Measurements from ENCODE around the gene CAPN15.

Gene CAPN15

DNA sequence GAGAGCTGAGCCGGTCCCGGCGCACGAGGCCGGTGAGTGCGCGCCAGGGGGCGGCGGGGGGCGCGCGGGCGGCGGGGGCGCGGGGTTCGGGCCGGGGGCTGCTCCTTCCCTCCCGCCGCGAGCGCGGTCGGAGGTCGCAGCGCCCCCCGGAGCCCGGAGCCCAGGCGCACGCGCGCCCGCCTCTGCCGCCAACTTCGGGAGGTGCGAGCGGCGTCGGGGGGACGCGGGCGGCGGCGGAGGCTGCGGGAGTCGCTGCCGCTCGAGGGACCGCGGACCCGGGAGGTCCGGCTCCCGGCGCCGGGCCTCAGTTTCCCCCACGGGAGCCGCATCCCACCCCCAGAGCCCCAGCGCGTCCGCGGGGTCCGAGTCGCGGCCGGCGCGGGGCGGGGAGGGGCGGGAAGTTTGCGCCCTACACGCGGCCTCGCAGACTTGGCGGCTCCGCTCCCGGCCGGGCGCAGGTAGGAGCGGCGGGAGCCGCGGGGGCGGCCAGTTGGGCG lies 32.7 kb downstream of the CAPN15 start, which contains the start of gene PRR35:
Gene PRR35, plus strand, starts transcription at position 191 of the 497 bp plus-strand sequence. CDS start 2,901 bp downstream, outside the sequence.
- DNase-seq (ENCODE audit: low read depth in 3 of 3, low spot score in 1 of 3) = no peak

GRCh38 chr16:560701-561412 lies 33.3 kb downstream of the CAPN15 start:
- DNase-seq (ENCODE audit: low read depth in 3 of 3, low spot score in 1 of 3) = no peak

DNA sequence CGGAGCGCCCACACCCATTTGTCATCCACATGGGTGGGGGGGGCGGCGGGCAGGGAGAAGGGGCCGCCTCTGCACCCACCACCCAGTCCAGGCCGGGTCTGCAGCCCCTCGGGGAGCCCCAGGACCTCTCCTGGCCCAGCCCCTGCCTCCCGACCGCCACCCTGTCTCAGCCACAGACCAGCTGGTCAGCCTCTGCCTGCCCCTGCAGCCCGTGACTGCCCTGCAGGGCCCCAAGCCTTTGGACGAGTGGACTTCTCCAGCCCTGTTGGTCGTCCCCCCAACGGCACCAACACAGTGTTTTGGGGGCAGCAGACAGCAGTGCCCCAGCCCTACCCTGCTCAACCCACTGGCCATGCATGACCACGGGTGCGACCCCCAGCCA lies 33.9 kb downstream of the CAPN15 start:
- DNase-seq (ENCODE audit: low read depth in 3 of 3, low spot score in 1 of 3) = no peak

DNA sequence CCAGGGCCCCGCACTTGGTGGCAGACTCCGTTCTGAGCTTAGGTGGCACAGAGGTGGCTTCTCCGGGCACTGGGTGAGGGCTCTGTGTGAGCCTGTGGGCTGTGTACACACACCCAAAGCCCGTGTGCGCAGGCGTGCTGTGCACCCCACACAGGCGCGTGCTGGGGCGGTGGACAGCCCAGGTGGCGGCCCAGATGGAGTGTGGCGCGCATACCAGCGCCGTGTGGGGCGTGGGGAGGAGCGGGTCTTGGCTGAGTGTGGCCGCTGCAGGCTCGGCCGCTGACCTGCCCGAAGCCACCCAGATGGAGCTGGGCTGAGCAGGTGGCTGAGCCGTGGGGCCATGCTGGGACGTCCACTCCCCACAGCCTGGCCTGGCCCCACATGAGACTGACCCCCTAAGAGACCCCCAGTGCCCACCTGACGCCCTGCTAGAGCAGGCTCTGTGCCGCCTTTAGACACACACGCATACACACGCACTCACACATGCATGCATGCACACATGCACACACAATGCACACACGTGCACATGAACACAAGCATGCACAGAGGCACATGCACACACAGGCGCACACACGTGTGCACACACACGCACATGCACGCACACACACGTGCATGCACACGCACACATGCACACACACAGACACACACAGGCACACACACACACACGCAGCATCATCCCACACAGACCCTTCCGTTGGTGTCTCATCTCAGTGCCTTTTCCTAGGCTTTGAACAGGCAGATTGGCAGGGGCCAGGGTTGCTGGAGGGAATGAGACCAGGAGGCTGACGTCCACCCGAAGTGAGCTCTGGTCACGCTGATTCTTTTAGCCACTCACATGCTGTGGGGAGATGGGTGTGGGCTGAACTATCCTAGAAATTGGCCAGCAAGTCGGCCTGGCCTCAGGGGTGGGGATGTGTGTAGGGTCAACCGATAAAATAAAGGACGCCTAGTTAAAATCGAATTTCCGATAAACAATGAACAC lies 34.7 kb downstream of the CAPN15 start:
- no peak for DNase-seq (ENCODE audit: low read depth in 3 of 3, low spot score in 1 of 3)

GRCh38 chr16:563072-563644 lies 35.6 kb downstream of the CAPN15 start:
- DNase-seq (ENCODE audit: low read depth in 3 of 3, low spot score in 1 of 3) = no peak

DNA sequence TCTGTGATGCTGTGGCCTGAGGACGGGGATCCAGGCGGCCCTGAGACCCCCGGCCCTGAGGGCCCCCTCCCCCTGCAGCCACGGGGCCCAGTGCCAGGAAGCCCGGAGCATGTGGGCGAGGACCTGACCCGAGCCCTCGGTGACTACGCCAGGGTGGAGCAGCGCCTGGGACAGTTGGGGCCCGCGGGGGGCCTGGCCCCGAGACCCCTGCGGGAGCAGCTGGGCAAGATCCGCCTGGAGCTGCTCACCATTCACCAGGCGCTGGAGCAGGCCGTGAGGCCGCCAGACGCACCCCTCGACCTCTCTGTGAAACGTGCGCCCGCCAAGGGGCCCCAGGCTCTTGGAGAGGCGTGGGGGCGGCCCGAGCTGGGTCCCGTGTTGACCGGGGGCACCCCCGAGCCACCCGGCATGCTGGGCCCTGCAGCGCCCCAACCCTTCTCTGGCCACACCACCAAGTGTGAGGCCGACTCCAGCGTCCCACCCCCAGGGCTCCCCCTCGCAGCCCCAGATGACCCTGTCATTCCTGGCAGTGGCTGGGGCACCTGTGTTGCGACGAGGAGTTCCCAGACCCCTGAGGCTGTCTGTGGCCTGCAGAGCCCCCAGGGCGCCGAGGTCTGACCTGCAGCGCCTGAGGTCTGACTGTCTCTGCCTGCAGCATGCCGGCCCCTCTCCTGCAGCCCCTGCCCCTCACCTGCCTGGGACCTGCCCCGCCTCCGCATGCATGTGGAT lies 37.3 kb downstream of the CAPN15 start:
- DNase-seq (ENCODE audit: low read depth in 3 of 3, low spot score in 1 of 3) = no peak

DNA sequence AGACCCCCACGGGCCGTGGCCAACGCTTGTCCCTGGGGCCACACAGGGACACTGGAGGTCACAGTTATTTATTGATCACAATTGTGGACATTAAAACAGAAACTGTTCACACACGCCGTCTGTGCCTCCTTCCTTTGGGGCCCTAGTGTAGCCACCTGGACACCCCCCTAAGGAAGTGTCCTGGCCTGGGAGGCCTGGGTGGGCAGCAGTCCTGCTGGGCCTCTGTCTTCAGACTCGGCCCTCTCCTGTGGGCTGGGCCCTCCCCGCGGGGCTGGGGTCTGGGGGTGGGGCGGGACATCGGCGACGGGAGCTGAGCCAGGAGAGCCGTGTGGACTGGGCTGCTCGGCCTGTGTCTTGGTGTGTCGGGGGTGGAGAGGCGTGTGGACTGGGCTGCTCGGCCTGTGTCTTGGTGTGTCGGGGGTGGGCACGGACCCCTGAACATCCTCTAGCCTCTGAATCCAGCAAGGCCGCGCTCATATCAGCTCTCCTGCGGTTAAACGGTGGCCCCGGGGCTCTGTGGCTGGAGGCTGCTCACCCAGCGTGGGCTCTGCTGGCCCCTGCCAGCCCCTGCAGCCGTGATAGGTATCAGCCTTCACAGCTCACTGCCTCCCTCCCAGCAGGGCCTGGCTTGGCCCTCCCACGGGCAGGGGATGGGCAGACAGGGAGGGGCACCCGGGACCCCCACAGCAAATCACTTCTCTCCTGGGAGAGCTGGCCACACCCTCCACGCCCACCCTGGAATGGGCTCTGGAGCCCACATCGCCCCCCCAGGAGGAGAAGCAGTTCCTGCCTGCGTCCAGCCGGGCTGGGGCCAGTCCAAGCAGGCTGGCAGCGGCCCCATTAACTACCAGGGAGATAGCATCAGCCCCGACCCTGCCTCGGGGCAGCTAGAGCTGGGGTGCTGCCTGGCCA lies 38.2 kb downstream of the CAPN15 start:
- no peak for DNase-seq (ENCODE audit: low read depth in 3 of 3, low spot score in 1 of 3)

DNA sequence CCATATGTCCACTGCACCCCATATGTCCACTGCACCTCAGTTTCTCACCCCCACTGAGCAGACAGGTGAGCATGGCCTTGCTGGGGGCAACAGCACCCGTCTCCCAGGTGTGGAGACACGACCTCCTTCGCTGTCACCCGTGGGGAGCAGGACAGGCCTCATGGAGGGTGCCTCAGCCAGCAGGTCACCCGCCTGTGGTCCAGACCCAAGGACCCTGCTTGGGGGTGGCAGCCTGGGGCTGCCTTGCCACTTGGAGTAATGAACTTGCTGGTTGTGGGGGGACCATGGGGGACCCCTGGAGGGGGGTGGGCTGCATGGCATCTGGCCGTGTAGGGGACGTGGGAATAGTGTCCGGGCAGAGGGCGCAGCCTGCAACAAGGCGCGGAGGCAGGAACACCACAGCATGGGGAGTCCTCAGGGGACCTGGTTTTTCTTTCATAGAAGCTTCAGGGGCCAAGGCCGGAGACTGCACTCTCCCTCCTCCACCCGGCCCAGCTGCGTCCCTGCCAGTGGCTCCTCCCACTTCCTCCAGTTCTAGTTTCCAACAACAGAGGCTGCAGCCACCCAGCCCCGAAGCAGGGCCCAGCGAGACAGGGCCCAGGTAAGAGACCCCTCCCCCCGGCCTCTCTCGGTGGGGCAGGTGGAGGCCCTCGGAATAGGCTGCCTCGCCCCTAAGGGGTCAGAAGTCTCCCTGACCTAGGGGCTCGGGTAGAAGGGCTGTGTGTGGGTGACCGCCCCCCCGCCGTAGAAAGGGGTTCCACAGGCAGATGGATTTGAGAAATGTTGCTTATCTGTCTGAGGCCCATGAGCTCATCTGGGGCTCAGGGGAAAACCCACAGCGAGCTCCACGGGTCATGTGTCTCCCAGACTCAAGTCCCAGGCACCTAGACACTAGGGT lies 39.2 kb downstream of the CAPN15 start, which contains the start of gene NHLRC4:
Gene NHLRC4, plus strand, starts transcription at position 531 of the 898 bp plus-strand sequence. CDS start 1,043 bp downstream, outside the sequence.
- peak in 1 of 3 donors; percentile 12 for DNase-seq (ENCODE audit: low read depth in 3 of 3, low spot score in 1 of 3)

GRCh38 chr16:567373-568256 lies 40.1 kb downstream of the CAPN15 start:
- DNase-seq (ENCODE audit: low read depth in 3 of 3, low spot score in 1 of 3) = no peak

- DNase-seq (ENCODE audit: low read depth in 3 of 3, low spot score in 1 of 3) = no peak
Measured at GRCh38 chr16:568401-569258, 41.1 kb downstream of the CAPN15 start.

DNA sequence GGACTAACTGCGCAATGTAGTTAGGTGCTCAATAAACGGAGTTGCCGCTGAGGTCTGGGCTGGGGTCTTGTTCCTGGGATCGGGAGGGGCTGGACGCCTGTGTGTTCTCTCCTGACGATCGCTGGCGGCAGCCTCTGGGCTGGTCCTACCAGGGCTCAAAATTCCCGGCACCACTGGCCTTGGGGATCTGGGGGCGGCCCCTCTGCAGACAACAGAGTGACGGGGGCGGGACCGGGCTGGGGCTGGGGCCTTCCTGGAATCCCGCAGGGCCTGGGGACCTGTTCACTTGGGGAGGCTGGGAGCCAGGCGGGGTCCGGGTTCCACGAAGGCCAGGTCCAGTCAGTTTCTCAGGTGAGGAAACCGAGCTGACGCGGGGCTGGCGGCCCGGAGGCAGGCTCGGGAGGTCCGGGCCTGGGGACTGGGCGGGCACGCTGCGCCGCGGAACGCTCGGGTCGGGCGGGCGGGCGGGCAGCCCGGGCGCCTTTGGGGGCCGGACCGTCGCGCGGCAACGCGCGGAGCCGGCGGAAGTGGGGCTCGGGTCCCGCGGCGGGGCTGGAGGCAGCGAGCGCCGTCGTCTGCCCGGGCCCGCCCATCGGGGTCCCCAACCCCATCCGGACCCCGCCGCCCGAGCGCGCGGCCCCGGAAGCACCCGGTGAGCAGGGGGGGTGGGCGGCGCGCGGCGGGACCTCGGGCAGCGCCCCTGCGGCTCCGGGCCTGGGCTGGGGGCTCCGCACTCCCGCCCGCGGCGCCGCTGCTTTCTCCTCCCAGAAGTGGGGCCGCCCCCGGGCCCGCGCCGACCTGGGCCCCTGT lies 42.1 kb downstream of the CAPN15 start, which contains the start of gene PIGQ:
Gene PIGQ, plus strand, starts transcription at position 524 of the 810 bp plus-strand sequence. CDS start 4,107 bp downstream, outside the sequence.
- peak in 2 of 3 donors; percentile 43 to 62 for DNase-seq (ENCODE audit: low read depth in 3 of 3, low spot score in 1 of 3)

GRCh38 chr16:572865-573650 lies 45.5 kb downstream of the CAPN15 start:
- DNase-seq (ENCODE audit: low read depth in 3 of 3, low spot score in 1 of 3) = no peak

DNA sequence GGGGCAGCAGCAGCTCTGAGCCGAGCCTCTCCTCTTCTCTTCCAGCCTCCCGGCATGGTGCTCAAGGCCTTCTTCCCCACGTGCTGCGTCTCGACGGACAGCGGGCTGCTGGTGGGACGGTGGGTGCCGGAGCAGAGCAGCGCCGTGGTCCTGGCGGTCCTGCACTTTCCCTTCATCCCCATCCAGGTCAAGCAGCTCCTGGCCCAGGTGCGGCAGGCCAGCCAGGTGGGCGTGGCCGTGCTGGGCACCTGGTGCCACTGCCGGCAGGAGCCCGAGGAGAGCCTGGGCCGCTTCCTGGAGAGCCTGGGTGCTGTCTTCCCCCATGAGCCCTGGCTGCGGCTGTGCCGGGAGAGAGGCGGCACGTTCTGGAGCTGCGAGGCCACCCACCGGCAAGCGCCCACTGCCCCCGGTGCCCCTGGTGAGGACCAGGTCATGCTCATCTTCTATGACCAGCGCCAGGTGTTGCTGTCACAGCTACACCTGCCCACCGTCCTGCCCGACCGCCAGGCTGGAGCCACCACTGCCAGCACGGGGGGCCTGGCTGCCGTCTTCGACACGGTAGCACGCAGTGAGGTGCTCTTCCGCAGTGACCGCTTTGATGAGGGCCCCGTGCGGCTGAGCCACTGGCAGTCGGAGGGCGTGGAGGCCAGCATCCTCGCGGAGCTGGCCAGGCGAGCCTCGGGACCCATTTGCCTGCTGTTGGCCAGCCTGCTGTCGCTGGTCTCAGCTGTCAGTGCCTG lies 46.7 kb downstream of the CAPN15 start:
- DNase-seq (ENCODE audit: low read depth in 3 of 3, low spot score in 1 of 3) = no peak
